ENCODE data around the gene MAB21L4. TPM values are rescaled to one million over a fixed set of nuclear protein-coding genes. Genes with fewer than 3 reads are reported as not detected.

The MAB21L4 gene
- total RNA-seq, 2 experiments from 2014 or later = not detected

DNA sequence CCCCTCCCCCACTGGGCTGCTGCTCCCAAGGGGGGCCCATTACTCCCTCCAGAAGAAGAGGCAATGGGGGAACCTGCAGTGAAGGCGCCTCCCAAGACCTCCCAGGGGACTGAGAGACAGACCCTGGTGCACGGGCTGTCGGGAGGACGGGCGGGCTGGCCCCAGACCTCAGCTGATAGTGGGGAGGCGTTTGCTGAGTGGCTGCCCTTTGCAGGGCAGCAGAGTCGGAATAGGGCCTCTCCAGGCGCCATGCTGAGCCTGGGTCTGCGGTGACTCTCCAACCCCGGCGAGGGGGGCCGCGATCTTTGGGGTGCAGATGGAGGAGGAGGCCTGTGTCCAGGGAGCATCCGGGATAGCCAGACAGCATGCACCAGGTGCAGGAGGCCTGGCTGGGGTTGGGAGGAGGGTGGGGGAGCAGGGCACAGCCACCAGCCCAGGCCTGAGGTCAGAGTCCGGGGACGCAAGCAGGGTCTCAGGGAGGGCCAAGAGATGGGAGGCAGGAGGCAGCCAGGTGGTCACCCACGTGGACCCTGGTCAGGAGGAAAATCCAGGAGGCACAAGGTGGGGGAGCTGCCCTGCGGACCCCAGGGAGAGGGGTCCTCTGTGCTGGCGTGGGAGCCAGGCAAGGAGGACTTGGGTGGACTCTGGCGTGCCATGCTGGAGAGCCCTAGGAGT lies 21.2 kb upstream of the MAB21L4 start:
- H3K4me3 ChIP-seq (ENCODE audit: low read depth, low read length, poor library complexity, severe bottlenecking) = no peak overlapping the region
- no peaks in the 10 kb centered on the region for H3K9me3 ChIP-seq (ENCODE audit: low read length)
- TF ChIP-seq EZH2phosphoT487 (IDR thresholded peaks at IDR 0.05; ENCODE audit: borderline replicate concordance, low read depth, low read length) = no peak
- TF ChIP-seq, protein P1, sequence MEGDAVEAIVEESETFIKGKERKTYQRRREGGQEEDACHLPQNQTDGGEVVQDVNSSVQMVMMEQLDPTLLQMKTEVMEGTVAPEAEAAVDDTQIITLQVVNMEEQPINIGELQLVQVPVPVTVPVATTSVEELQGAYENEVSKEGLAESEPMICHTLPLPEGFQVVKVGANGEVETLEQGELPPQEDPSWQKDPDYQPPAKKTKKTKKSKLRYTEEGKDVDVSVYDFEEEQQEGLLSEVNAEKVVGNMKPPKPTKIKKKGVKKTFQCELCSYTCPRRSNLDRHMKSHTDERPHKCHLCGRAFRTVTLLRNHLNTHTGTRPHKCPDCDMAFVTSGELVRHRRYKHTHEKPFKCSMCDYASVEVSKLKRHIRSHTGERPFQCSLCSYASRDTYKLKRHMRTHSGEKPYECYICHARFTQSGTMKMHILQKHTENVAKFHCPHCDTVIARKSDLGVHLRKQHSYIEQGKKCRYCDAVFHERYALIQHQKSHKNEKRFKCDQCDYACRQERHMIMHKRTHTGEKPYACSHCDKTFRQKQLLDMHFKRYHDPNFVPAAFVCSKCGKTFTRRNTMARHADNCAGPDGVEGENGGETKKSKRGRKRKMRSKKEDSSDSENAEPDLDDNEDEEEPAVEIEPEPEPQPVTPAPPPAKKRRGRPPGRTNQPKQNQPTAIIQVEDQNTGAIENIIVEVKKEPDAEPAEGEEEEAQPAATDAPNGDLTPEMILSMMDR (conservative IDR thresholded peaks at IDR 0.05; ENCODE audit: low read length) = no peak
- H3K9me2 ChIP-seq (ENCODE audit: insufficient read depth, low read length) = no peaks in the 10 kb centered on the region
- no peaks in the 10 kb centered on the region for H3K79me2 ChIP-seq (ENCODE audit: insufficient read depth, low read depth, low read length)
- ChIA-PET CTCF (ENCODE audit: unreplicated experiment) (no interaction called here), POLR2A (no interaction called here)
- DNase-seq (ENCODE audit: low spot score) = no peak
- BruUV-seq (replicated peaks) = no TSS peak
- H2AFZ ChIP-seq (ENCODE audit: low read length) = no peak overlapping the region
- H3K4me1 ChIP-seq (ENCODE audit: insufficient read depth, low read length, poor library complexity, severe bottlenecking) = no peaks in the 10 kb centered on the region
- H4K20me1 ChIP-seq (ENCODE audit: insufficient read depth, low read length) = no peaks in the 10 kb centered on the region
- no peaks in the 10 kb centered on the region for H3K36me3 ChIP-seq (ENCODE audit: insufficient read depth, low read length)
- H3K4me2 ChIP-seq (ENCODE audit: low read length) = no peak overlapping the region
- H3K27ac ChIP-seq (ENCODE audit: low read depth, low read length, poor library complexity, severe bottlenecking) = no peak overlapping the region
- intact Hi-C loops (cut with micrococcal nuclease; ENCODE audit: unreplicated experiment) = no loop called here

DNA sequence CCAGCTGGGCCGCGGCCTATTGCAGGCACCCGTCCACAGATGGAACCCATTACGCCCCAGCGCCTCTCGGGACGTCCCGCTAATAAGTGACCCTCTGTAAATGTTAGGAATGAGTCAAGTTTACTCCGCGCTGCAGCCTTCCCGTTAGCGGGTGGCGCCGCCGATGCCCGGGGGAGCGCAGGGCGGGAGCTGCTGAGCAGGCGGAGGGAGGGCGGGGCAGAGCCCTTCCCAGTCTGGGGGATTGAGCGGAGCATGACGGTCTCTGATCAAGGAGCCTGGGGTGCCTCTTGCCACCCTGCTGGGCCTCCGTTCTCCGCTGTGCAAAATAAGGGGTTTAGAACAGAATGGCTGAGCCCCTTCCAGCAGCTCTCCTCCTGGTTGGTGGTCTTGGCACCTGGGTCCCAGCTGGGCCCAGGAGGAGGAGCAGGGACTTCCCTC lies 20.6 kb upstream of the MAB21L4 start:
- Histone ChIP-seq H3K4me3 (ENCODE audit: low read depth, low read length, poor library complexity, severe bottlenecking) (no peak overlapping the region), H3K9me2 (ENCODE audit: insufficient read depth, low read length) (no peaks in the 10 kb centered on the region), H3K27ac (ENCODE audit: low read depth, low read length, poor library complexity, severe bottlenecking) (no peak overlapping the region), H3K79me2 (ENCODE audit: insufficient read depth, low read depth, low read length) (no peaks in the 10 kb centered on the region), H3K4me2 (ENCODE audit: low read length) (no peak overlapping the region), H2AFZ (ENCODE audit: low read length) (no peak overlapping the region), H4K20me1 (ENCODE audit: insufficient read depth, low read length) (no peaks in the 10 kb centered on the region), H3K36me3 (ENCODE audit: insufficient read depth, low read length) (no peaks in the 10 kb centered on the region), H3K9me3 (ENCODE audit: low read length) (no peaks in the 10 kb centered on the region), H3K4me1 (ENCODE audit: insufficient read depth, low read length, poor library complexity, severe bottlenecking) (no peaks in the 10 kb centered on the region)
- no peak for DNase-seq (ENCODE audit: low spot score)
- intact Hi-C loops (cut with micrococcal nuclease; ENCODE audit: unreplicated experiment) = no loop called here
- ChIA-PET POLR2A (no interaction called here), CTCF (ENCODE audit: unreplicated experiment) (no interaction called here)
- no TSS peak for BruUV-seq (replicated peaks)
- TF ChIP-seq EZH2phosphoT487 (IDR thresholded peaks at IDR 0.05; ENCODE audit: borderline replicate concordance, low read depth, low read length) = no peak
- TF ChIP-seq, protein P1 (conservative IDR thresholded peaks at IDR 0.05; ENCODE audit: low read length) = no peak

DNA sequence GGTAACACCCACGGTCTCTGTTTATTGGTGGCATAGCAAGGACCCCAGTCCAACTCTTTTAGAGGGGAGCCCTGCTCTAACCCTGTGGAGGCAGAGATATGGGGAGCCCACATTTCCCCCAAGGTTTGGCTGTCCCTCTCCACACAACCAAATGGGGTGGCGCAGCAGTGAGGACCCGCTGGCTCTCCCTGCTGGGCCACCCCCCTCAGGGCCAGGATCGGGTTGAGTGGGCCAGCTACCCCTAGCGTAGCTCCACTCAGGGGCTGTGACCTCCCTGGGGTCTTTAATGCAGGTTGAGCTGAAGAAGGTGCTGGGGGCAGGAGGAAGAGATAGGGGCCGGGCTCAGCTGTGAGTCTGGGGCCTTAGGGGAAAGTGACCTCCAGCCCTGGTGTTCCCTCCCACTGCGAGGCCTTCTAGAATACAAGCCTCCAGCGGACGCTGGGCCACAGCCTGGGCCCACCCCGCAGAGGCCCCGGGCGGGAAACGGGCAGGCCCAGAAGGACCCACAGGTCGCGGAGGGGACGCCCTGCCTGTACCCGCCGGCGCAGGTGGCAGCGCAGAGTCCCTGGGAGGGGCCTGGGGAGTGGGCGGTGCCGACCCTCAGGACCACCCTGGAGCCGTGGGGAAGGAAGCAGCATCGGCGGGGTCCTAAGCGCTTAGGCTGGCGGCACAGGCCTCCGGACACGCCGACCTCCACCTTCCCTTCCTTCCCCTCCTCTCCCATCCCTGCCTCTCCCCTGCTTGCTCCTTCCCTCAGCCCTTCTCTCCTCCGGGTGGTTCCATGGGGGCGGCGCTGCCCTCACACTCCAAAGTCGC lies 19.8 kb upstream of the MAB21L4 start:
- POLR2A ChIA-PET = no interaction called here

More for the DNA sequence above, 19.8 kb upstream of the MAB21L4 start:
- no peaks in the 10 kb centered on the region for H3K9me2 ChIP-seq (ENCODE audit: insufficient read depth, low read length)
- no peak overlapping the region for H2AFZ ChIP-seq (ENCODE audit: low read length)
- intact Hi-C loops (cut with micrococcal nuclease; ENCODE audit: unreplicated experiment) = no loop called here
- no peak overlapping the region for H3K27ac ChIP-seq (ENCODE audit: low read depth, low read length, poor library complexity, severe bottlenecking)
- no peaks in the 10 kb centered on the region for H3K36me3 ChIP-seq (ENCODE audit: insufficient read depth, low read length)
- DNase-seq (ENCODE audit: low spot score) = no peak
- no TSS peak for BruUV-seq (replicated peaks)
- H3K4me3 ChIP-seq (ENCODE audit: low read depth, low read length, poor library complexity, severe bottlenecking) = no peak overlapping the region
- no peak overlapping the region for H3K4me2 ChIP-seq (ENCODE audit: low read length)
- no peaks in the 10 kb centered on the region for H3K4me1 ChIP-seq (ENCODE audit: insufficient read depth, low read length, poor library complexity, severe bottlenecking)
- H4K20me1 ChIP-seq (ENCODE audit: insufficient read depth, low read length) = no peaks in the 10 kb centered on the region
- CTCF ChIA-PET (ENCODE audit: unreplicated experiment) = no interaction called here
- TF ChIP-seq, protein P1 (conservative IDR thresholded peaks at IDR 0.05; ENCODE audit: low read length) = no peak
- TF ChIP-seq EZH2phosphoT487 (IDR thresholded peaks at IDR 0.05; ENCODE audit: borderline replicate concordance, low read depth, low read length) = no peak
- H3K9me3 ChIP-seq (ENCODE audit: low read length) = no peaks in the 10 kb centered on the region
- no peaks in the 10 kb centered on the region for H3K79me2 ChIP-seq (ENCODE audit: insufficient read depth, low read depth, low read length)

Data from OCI-LY7 (cell line).